SK-N-SH (cell line): ENCODE data around the gene NR2F6.

Experiments used
- CHD2 ChIP-seq: fragments of 150-350 bp; IDR thresholded peaks from 2 replicates; pipeline ENCODE4 v1.6.1; 2018; ENCODE audit warnings: low read length; ENCODE audit not compliant: partially characterized antibody
- EP300 ChIP-seq, 2 experiments: IDR thresholded peaks; 2 replicates each; pipeline versions ENCODE4 v1.4.0 to v1.6.1; 2012; ENCODE audit warnings: borderline replicate concordance in 1 of 2, low read depth in 1 of 2, low read length in 1 of 2
- JUND ChIP-seq: IDR thresholded peaks from 2 replicates; pipeline ENCODE4 v1.4.0; 2012
- POLR2AphosphoS5 ChIP-seq: IDR thresholded peaks from 2 replicates; pipeline ENCODE4 v1.6.1; 2012; ENCODE audit warnings: low read depth, low read length
- RCOR1 ChIP-seq: fragments of 150-350 bp; IDR thresholded peaks from 2 replicates; pipeline ENCODE4 v1.6.1; 2017; ENCODE audit warnings: antibody characterized with exemption, low read length
- SMC3 ChIP-seq: IDR thresholded peaks from 2 replicates; pipeline ENCODE4 v1.6.1; 2012; ENCODE audit warnings: low read depth, low read length, improper control_type of control experiment
- TAF1 ChIP-seq: IDR thresholded peaks from 2 replicates; pipeline ENCODE4 v1.6.1; 2012; ENCODE audit warnings: low read depth, mild to moderate bottlenecking, low read length, moderate library complexity, borderline replicate concordance
- YY1 ChIP-seq: IDR thresholded peaks from 2 replicates; pipeline ENCODE4 v1.4.0; 2012; ENCODE audit warnings: low read depth, mild to moderate bottlenecking
- TF ChIP-seq, protein P1 (sequence below): fragments of 150-350 bp; IDR thresholded peaks from 2 replicates; pipeline ENCODE4 v1.6.1; 2017; ENCODE audit warnings: antibody characterized with exemption, low read length, low read depth, borderline replicate concordance
- TF ChIP-seq, protein P2 (sequence below): IDR thresholded peaks from 2 replicates; pipeline ENCODE4 v1.4.0; 2012; ENCODE audit warnings: low read depth
- TF ChIP-seq, protein P3 (sequence below): IDR thresholded peaks from 2 replicates; pipeline ENCODE4 v1.4.0; 2012; ENCODE audit warnings: low read depth, borderline replicate concordance
- TF ChIP-seq, protein P4 (sequence below): fragments of 200-600 bp; sonication (generic); IDR thresholded peaks from 2 replicates; pipeline ENCODE4 v1.6.1; 2017; ENCODE audit warnings: antibody characterized with exemption, mild to moderate bottlenecking, moderate library complexity
- TF ChIP-seq, protein P5 (sequence below): IDR thresholded peaks from 2 replicates; pipeline ENCODE4 v1.6.1; 2012; ENCODE audit warnings: mild to moderate bottlenecking, low read depth, low read length, moderate library complexity

DNA sequence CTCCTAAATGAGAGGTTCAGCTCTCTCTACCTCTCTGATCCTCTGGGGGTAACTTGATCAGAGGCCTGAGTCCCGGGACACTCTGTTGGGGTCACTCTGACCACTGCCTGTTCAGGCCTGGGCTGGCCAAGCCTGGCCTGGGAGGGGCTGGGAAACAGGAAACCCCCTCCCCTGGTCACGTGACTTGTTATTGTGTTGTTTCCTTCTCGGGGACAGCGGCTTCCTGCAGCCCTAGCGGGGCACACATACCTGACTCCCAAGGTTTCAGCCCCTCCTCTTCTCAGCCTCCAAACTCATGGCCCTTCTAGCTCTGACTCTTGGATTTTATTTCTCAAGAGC lies 18.9 kb upstream of the NR2F6 start, which contains the start of gene USHBP1:
- TF ChIP-seq EP300 (IDR thresholded peaks at IDR 0.05; ENCODE audit: borderline replicate concordance in 1 of 2, low read depth in 1 of 2, low read length in 1 of 2): no peak
- TF ChIP-seq, protein P1, sequence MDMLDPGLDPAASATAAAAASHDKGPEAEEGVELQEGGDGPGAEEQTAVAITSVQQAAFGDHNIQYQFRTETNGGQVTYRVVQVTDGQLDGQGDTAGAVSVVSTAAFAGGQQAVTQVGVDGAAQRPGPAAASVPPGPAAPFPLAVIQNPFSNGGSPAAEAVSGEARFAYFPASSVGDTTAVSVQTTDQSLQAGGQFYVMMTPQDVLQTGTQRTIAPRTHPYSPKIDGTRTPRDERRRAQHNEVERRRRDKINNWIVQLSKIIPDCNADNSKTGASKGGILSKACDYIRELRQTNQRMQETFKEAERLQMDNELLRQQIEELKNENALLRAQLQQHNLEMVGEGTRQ: no peak
- TF ChIP-seq, protein P2, sequence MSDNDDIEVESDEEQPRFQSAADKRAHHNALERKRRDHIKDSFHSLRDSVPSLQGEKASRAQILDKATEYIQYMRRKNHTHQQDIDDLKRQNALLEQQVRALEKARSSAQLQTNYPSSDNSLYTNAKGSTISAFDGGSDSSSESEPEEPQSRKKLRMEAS: no peak
- TF ChIP-seq TAF1: no peak
- TF ChIP-seq JUND: no peak
- TF ChIP-seq, protein P3, sequence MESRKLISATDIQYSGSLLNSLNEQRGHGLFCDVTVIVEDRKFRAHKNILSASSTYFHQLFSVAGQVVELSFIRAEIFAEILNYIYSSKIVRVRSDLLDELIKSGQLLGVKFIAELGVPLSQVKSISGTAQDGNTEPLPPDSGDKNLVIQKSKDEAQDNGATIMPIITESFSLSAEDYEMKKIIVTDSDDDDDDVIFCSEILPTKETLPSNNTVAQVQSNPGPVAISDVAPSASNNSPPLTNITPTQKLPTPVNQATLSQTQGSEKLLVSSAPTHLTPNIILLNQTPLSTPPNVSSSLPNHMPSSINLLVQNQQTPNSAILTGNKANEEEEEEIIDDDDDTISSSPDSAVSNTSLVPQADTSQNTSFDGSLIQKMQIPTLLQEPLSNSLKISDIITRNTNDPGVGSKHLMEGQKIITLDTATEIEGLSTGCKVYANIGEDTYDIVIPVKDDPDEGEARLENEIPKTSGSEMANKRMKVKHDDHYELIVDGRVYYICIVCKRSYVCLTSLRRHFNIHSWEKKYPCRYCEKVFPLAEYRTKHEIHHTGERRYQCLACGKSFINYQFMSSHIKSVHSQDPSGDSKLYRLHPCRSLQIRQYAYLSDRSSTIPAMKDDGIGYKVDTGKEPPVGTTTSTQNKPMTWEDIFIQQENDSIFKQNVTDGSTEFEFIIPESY: no peak
- TF ChIP-seq, protein P4, sequence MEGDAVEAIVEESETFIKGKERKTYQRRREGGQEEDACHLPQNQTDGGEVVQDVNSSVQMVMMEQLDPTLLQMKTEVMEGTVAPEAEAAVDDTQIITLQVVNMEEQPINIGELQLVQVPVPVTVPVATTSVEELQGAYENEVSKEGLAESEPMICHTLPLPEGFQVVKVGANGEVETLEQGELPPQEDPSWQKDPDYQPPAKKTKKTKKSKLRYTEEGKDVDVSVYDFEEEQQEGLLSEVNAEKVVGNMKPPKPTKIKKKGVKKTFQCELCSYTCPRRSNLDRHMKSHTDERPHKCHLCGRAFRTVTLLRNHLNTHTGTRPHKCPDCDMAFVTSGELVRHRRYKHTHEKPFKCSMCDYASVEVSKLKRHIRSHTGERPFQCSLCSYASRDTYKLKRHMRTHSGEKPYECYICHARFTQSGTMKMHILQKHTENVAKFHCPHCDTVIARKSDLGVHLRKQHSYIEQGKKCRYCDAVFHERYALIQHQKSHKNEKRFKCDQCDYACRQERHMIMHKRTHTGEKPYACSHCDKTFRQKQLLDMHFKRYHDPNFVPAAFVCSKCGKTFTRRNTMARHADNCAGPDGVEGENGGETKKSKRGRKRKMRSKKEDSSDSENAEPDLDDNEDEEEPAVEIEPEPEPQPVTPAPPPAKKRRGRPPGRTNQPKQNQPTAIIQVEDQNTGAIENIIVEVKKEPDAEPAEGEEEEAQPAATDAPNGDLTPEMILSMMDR: no peak
- TF ChIP-seq, protein P5, sequence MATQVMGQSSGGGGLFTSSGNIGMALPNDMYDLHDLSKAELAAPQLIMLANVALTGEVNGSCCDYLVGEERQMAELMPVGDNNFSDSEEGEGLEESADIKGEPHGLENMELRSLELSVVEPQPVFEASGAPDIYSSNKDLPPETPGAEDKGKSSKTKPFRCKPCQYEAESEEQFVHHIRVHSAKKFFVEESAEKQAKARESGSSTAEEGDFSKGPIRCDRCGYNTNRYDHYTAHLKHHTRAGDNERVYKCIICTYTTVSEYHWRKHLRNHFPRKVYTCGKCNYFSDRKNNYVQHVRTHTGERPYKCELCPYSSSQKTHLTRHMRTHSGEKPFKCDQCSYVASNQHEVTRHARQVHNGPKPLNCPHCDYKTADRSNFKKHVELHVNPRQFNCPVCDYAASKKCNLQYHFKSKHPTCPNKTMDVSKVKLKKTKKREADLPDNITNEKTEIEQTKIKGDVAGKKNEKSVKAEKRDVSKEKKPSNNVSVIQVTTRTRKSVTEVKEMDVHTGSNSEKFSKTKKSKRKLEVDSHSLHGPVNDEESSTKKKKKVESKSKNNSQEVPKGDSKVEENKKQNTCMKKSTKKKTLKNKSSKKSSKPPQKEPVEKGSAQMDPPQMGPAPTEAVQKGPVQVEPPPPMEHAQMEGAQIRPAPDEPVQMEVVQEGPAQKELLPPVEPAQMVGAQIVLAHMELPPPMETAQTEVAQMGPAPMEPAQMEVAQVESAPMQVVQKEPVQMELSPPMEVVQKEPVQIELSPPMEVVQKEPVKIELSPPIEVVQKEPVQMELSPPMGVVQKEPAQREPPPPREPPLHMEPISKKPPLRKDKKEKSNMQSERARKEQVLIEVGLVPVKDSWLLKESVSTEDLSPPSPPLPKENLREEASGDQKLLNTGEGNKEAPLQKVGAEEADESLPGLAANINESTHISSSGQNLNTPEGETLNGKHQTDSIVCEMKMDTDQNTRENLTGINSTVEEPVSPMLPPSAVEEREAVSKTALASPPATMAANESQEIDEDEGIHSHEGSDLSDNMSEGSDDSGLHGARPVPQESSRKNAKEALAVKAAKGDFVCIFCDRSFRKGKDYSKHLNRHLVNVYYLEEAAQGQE: no peak
- TF ChIP-seq POLR2AphosphoS5: no peak
- TF ChIP-seq SMC3: no peak
- no peak for TF ChIP-seq YY1
- no peak for TF ChIP-seq CHD2
- TF ChIP-seq RCOR1: no peak
